Loucy (cell line): ENCODE results near the gene MRPL42.

Experiments
- EZH2phosphoT487 ChIP-seq: fragments of 200-600 bp; IDR thresholded peaks from 2 replicates; pipeline ENCODE4 v1.6.1; 2018; ENCODE audit warnings: antibody characterized with exemption, mild to moderate bottlenecking, moderate library complexity, borderline replicate concordance
- TF ChIP-seq, protein P1 (sequence below): fragments of 200-600 bp; sonication (generic); conservative IDR thresholded peaks from 2 replicates; pipeline ENCODE4 v1.5.1; 2014; ENCODE audit warnings: mild to moderate bottlenecking, antibody characterized with exemption, low read length

DNA sequence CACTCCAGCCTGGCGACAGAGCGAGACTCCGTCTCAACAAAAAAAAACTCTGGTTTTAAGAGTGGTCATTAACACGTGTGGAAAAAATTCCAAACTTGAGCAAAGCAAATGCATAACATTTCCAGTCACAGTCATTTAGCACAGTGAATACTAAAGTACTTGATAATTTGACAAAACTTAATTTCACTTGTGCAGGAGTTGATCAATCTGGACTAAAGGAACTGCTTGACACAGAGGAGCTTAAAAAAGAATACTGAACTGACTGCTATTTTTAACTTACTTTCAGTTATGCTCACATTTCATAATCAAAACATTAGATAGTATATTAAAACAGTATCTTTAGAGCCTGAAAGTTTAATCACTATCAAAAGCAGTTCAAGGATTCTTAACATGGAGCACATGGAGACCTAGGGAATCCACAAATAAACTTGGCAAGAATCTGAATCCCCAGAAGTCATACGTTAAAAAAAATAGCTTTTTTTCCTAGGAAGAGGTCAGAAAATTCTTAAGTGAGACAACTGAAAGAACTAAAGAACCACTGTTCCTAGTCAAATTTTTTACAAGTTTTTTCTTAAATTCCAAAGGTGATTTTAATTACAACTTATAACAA is 33.0 kb upstream of the MRPL42 start:
- TF ChIP-seq, protein P1, sequence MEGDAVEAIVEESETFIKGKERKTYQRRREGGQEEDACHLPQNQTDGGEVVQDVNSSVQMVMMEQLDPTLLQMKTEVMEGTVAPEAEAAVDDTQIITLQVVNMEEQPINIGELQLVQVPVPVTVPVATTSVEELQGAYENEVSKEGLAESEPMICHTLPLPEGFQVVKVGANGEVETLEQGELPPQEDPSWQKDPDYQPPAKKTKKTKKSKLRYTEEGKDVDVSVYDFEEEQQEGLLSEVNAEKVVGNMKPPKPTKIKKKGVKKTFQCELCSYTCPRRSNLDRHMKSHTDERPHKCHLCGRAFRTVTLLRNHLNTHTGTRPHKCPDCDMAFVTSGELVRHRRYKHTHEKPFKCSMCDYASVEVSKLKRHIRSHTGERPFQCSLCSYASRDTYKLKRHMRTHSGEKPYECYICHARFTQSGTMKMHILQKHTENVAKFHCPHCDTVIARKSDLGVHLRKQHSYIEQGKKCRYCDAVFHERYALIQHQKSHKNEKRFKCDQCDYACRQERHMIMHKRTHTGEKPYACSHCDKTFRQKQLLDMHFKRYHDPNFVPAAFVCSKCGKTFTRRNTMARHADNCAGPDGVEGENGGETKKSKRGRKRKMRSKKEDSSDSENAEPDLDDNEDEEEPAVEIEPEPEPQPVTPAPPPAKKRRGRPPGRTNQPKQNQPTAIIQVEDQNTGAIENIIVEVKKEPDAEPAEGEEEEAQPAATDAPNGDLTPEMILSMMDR: no peak
- no peak for TF ChIP-seq EZH2phosphoT487
